ENCODE results near the gene RAD51B. TPM values are rescaled to one million over a fixed set of nuclear protein-coding genes. Genes with fewer than 3 reads are reported as not detected.
A peak's percentile ranks its signal among the peaks of the same experiment; 100 is the strongest.

Gene RAD51B
- total RNA-seq, 1 donor from 2014 or later, result 2.5 TPM

GRCh38 chr14:68394764-68395143, 575.2 kb downstream of the RAD51B start:
- no peak for DNase-seq
- no peak for ATAC-seq (ENCODE audit: poor library complexity)
- intact Hi-C loops (cut with DNase I), result loop anchor here (10.0 kb wide), 1 partner anchor 420 kb away; no protein-coding TSS in a partner anchor

DNA sequence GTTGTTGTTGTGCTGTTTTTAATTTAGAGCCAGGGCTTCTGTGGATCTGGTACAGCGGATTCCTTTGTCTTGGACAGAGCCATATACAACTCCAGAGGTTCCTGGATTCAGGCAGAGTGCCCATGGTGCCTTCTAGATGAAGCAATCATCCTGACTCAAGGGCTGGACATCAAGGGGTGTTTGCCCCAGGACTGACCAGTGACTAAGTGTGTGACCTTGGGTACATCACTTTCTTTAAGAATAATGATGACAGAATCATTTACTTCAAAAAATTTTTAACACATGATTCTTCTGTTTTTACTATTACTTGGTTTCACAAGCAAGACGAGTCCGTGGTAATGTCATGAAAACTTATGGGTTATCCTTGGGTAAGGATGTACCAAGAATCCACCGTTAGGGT, 576.0 kb downstream of the RAD51B start:
- DNase-seq (no peak), ATAC-seq (ENCODE audit: poor library complexity) (no peak)
- intact Hi-C loops (cut with DNase I), result loop anchor here (10.0 kb wide), 1 partner anchor 419 kb away; no protein-coding TSS in a partner anchor

GRCh38 chr14:68396461-68396860, 576.9 kb downstream of the RAD51B start:
- DNase-seq (no peak), ATAC-seq (ENCODE audit: poor library complexity) (no peak)
- intact Hi-C loops (cut with DNase I), result loop anchor here (10.0 kb wide), 1 partner anchor 418 kb away; no protein-coding TSS in a partner anchor

DNA sequence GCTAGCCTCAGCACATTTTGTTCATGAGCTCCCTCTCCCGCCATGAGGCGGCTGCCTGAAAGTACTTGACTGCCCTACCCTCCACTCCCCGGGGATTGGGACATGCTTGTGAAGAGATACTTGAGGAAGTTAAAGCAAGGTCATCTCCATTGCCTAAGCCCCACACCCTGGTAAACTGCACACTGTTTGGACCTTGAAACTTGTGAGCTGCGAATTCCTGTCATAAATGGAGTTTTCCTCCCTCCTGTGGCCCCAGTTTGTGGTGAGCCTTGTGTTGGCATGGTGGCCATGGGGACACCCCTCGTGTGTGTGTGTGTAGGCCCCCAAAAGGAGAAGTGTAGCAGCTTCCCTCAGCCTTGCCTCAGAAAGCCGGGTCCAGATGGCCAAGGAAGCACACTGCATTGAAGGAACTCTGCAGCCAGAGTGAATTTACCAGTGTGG, 577.8 kb downstream of the RAD51B start:
- ATAC-seq (ENCODE audit: poor library complexity) (peak; percentile 68), DNase-seq (peak; percentile 76)
- intact Hi-C loops (cut with DNase I), result loop anchor here (10.0 kb wide), 1 partner anchor 417 kb away; no protein-coding TSS in a partner anchor

DNA sequence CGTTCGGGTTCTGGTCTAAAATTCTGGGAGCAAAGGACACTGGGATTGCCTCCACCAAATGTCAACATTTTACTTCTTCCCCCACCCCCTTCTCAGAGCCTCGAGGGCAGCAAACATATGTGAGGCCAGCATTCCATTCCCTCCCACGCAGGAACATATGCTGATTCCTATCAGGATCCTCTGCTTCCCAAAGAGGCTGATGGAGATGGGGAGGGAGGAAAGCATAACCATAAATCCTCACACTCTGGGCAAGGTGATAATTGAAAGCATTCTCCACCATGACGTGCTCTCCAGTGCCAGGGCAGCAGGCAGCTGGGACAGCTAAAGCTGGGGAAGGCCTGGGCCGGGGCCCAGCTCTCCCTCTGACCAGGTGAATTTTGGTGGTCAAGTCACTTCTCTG, 578.2 kb downstream of the RAD51B start:
- intact Hi-C loops (cut with DNase I), result loop anchor here (10.0 kb wide), 1 partner anchor 417 kb away; no protein-coding TSS in a partner anchor

GRCh38 chr14:68398370-68398769, 578.8 kb downstream of the RAD51B start:
- no peak for DNase-seq
- no peak for ATAC-seq (ENCODE audit: poor library complexity)
- intact Hi-C loops (cut with DNase I), result loop anchor here (10.0 kb wide), 1 partner anchor 416 kb away; no protein-coding TSS in a partner anchor

More for the DNA sequence above, 578.2 kb downstream of the RAD51B start:
- no peak for DNase-seq
- no peak for ATAC-seq (ENCODE audit: poor library complexity)

- intact Hi-C loops (cut with DNase I), result loop anchor here (10.0 kb wide), 1 partner anchor 415 kb away; no protein-coding TSS in a partner anchor
- ATAC-seq (ENCODE audit: poor library complexity) (no peak), DNase-seq (no peak)
Observed at GRCh38 chr14:68399971-68400370, 580.4 kb downstream of the RAD51B start.

GRCh38 chr14:68401317-68401716, 581.7 kb downstream of the RAD51B start:
- intact Hi-C loops (cut with DNase I), result no loop called here
- ATAC-seq (ENCODE audit: poor library complexity) (no peak), DNase-seq (no peak)

DNA sequence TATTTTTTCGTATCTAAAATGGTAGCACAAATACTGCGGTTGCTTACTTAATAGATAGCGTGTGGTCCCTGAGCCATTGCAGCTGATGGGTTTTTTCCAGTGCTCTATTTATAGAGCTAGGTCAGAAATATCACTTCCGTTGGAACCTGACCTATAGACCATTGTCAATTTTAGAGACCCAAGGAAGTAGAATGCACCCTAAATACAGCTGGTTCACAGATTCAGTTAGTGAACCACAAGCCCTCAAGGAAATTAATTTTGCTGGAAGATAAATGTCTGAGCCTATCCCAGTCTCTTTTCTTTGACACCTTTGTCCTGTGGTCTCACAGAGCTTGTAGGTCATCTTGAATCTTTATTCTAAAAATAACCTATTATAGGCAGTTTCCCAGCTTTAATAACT, 582.3 kb downstream of the RAD51B start:
- intact Hi-C loops (cut with DNase I), result no loop called here
- no peak for ATAC-seq (ENCODE audit: poor library complexity)
- no peak for DNase-seq

GRCh38 chr14:68402525-68403101, 583.0 kb downstream of the RAD51B start:
- no peak for DNase-seq
- intact Hi-C loops (cut with DNase I), result no loop called here
- ATAC-seq (ENCODE audit: poor library complexity), result no peak

DNA sequence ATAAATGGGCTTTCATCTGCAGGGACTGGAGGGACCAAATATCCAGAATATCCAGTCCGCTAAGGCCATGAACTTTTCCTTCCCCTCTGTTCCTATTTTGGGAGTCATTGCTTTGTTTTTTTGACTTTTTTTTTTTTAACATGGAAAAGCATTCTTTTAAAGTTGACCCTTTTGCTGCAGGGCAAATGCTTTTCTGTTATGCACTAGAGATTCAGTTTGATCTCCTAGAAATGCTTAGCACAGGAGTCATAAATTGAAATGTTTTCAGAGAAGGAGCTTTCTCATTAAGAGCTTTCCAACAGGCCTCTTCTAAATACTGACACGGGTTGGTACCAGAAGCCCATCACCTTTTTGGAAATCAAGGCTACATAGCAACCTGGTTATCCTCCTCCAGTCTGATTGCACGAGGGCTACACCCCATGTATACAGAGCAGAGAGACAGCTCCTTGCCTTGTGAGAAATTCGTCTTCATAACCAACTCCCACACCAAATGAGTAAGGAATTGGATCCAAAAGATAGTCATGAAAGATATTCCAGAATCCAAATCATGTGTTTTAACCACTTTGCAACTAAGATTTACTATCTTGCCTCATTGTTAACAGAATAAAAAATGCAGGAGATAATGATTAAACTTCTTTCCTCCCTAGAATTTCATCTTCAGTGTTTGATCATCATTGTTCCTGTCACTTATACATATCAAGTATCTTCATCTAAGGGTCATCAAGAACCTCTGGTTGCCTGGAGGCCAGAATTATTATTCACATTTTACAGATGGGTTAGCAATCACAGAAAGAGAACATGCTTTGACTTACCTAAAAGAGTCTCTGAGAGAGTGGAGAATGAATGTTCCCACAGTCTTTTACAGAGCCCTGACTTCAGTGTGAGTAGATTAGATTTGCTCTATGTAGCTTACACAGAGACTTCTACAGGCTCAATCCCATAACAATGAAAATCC, 583.9 kb downstream of the RAD51B start:
- no peak for ATAC-seq (ENCODE audit: poor library complexity)
- intact Hi-C loops (cut with DNase I), result no loop called here
- no peak for DNase-seq

DNA sequence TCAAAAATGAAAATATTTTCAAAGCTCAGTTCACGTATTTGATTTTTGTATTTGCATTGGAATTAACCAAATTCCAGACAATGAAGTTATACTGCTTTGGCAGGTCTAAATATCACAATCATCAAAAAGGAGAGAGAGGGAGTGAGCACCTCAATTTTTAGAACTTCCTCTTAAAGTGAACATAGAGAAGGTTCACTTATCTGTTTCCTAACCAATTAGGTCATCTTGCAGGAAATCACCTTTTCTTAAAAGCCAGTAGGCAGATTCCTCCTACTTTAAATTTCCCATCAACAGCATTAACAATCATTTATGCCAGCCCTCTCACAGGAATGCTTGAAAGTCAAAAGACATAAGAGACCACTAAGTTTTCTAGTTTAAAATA, 584.6 kb downstream of the RAD51B start:
- ATAC-seq (ENCODE audit: poor library complexity) (no peak), DNase-seq (no peak)
- intact Hi-C loops (cut with DNase I), result no loop called here

GRCh38 chr14:68404652-68405183, 585.1 kb downstream of the RAD51B start:
- ATAC-seq (ENCODE audit: poor library complexity), result no peak

DNA sequence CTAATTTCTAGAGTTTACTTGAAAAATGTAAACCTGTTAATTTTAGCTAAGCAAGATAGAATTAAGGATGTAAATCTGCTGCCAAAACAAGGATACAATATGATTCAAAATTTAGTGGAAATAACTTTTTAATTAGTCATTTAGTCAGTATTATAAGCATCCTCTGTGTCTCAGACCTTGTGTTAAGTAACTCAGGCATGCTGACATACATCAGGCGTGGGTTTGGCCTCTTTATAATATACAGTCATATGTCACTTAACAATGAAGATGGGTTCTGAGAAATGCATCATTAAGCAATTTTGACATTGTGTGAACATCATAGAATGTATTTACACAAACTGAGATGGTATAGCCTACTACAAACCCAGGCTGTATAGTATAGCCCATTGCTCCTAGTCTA, 586.4 kb downstream of the RAD51B start:
- ATAC-seq (ENCODE audit: poor library complexity), result no peak
- intact Hi-C loops (cut with DNase I), result no loop called here
- DNase-seq, result no peak

More at GRCh38 chr14:68404652-68405183, 585.1 kb downstream of the RAD51B start:
- intact Hi-C loops (cut with DNase I), result no loop called here
- no peak for DNase-seq

DNA sequence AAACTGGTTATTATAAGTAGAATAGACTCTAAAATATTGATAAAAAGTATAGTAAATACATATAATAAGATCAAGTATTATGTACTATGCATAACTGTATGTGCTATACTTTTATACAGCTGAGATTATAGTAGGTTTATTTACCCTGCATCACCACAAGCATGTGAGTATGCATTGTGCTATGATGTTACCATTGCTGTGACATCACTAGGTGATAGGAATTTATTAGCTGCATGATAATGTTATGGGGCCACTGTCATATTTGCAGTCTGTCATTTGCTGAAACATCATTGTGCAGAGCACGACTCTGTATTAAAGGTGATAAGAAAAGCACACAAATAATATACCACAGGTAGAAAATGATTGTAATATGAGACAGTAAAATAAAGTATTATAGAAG, 587.7 kb downstream of the RAD51B start:
- DNase-seq (no peak), ATAC-seq (ENCODE audit: poor library complexity) (no peak)
- intact Hi-C loops (cut with DNase I), result no loop called here

DNA sequence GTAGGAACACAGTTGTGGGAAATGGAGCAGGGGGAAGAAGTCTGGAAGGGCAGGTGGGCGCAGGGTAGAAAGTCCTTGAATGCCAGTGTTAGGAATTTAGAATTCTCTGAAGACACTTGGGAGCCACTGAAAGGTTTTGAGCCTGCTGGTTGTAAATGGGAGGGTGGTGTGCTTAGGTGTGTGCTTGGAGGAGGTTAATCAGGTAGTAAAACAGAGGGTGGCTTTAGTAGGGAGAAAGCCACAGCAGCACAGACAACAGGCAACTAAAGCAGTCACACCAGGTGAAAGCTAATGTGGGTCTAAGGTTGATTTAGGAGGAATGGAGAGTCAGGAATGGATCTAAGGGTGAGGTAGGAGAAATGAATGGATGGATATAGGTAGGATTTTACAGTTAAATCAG, 588.2 kb downstream of the RAD51B start:
- DNase-seq (no peak), ATAC-seq (ENCODE audit: poor library complexity) (no peak)
- intact Hi-C loops (cut with DNase I), result no loop called here

- intact Hi-C loops (cut with DNase I), result no loop called here
- no peak for ATAC-seq (ENCODE audit: poor library complexity)
- DNase-seq, result no peak
Observed at GRCh38 chr14:68408680-68409079, 589.1 kb downstream of the RAD51B start.

DNA sequence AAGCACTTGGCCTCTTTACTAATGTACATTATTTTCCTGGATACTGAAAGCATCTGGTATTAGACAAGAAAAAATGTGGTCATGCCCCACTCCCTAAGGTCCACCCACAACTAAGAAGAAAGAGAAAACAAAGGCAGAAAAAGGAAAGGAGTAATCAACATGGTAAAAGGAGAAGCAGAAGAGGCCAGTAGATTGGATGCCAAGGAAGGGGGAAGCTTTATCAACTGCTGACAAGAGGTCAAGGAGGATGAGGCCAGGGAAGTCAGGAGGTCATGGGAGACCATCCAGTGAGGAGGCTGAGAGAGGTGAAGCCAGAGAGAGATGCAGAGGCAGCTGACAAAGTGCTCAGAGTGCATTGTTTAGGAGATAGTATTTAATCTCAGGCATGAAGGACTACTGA, 589.8 kb downstream of the RAD51B start:
- intact Hi-C loops (cut with DNase I), result no loop called here
- DNase-seq (no peak), ATAC-seq (ENCODE audit: poor library complexity) (peak; percentile 22)

Measured in Right ventricle myocardium superior (tissue), 1 donor.